ENCODE results near the gene ARHGEF25.

GRCh38 chr12:57586128-57586527 is 25.1 kb upstream of the ARHGEF25 start:
- TF ChIP-seq, protein P1, sequence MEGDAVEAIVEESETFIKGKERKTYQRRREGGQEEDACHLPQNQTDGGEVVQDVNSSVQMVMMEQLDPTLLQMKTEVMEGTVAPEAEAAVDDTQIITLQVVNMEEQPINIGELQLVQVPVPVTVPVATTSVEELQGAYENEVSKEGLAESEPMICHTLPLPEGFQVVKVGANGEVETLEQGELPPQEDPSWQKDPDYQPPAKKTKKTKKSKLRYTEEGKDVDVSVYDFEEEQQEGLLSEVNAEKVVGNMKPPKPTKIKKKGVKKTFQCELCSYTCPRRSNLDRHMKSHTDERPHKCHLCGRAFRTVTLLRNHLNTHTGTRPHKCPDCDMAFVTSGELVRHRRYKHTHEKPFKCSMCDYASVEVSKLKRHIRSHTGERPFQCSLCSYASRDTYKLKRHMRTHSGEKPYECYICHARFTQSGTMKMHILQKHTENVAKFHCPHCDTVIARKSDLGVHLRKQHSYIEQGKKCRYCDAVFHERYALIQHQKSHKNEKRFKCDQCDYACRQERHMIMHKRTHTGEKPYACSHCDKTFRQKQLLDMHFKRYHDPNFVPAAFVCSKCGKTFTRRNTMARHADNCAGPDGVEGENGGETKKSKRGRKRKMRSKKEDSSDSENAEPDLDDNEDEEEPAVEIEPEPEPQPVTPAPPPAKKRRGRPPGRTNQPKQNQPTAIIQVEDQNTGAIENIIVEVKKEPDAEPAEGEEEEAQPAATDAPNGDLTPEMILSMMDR (conservative IDR thresholded peaks at IDR 0.05; ENCODE audit: low read depth, low read length): no peak
- TF ChIP-seq EZH2 (IDR thresholded peaks at IDR 0.05; ENCODE audit: borderline replicate concordance, low read depth, low read length, poor library complexity, severe bottlenecking): no peak
